Measurements from ENCODE around the gene PAPSS2.
"Not testable (repeated sequence)": the region's sequence is repeated elsewhere in the genome, so short reads cannot be mapped to it uniquely, and the experiment has no call there.

PAPSS2 gene

GRCh38 chr10:87659571-87660483 is at the start of gene PAPSS2:
TSS of gene PAPSS2 (plus strand) at chr10:87659878. CDS start at chr10:87659982, 104 bp downstream.
- TF ChIP-seq ZFX (IDR thresholded peaks at IDR 0.05) (no peak), CTCF (conservative IDR thresholded peaks at IDR 0.05) (no peak)
- H3K27ac ChIP-seq: peak within 1 kb of the TSS; percentile 23; the same call in 1 of the 2 replicates

DNA sequence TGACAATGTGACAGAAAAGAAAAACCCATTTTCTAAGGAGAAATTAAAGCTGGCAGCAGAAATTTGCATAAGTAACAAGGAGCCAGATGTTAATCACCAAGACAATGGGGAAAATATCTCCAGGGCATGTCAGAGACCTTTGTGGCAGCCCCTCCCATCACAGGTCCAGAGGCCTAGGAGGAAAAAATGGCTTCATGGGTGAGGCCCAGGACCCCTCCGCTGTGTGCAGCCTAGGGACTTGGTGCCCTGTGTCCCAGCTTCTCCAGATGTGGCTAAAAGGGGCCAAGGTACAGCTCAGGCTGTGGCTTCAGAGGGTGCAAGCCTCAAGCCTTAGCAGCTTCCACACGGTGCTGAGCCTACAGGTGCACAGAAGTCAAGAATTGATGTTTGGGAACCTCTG is 48.3 kb upstream of the PAPSS2 start:
- H3K27ac ChIP-seq: not testable (repeated sequence)

DNA sequence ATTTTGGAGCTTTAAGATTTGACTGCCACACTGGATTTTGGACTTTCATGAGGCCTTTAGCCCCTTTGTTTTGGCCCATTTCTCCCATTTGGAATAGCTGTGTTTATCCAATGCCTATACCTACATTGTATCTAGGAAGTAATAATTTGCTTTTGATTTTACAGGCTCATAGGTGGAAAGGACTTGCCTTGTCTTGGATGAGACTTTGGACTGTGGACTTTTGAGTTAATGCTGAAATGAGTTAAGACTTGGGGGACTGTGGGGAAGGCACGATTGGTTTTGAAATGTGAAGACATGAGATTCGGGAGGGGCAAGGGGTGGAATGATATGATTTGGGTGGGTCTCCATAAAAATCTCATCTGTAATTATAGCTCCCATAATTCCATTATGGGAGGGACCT is 47.6 kb upstream of the PAPSS2 start:
- H3K27ac ChIP-seq: no peak overlapping the region
- no peak for TF ChIP-seq CTCF (conservative IDR thresholded peaks at IDR 0.05)
- no peak for TF ChIP-seq ZFX (IDR thresholded peaks at IDR 0.05)

GRCh38 chr10:87613751-87614150 is 45.9 kb upstream of the PAPSS2 start:
- TF ChIP-seq ZFX (IDR thresholded peaks at IDR 0.05): no peak
- no peak for TF ChIP-seq CTCF (conservative IDR thresholded peaks at IDR 0.05)
- H3K27ac ChIP-seq: no peak overlapping the region

- no peak for TF ChIP-seq CTCF (conservative IDR thresholded peaks at IDR 0.05)
- TF ChIP-seq ZFX (IDR thresholded peaks at IDR 0.05): no peak
- no peak overlapping the region for H3K27ac ChIP-seq
These were observed 43.8 kb upstream of the PAPSS2 start for GRCh38 chr10:87615856-87616255.

GRCh38 chr10:87617503-87617902 is 42.2 kb upstream of the PAPSS2 start:
- TF ChIP-seq CTCF (conservative IDR thresholded peaks at IDR 0.05) (no peak), ZFX (IDR thresholded peaks at IDR 0.05) (no peak)

DNA sequence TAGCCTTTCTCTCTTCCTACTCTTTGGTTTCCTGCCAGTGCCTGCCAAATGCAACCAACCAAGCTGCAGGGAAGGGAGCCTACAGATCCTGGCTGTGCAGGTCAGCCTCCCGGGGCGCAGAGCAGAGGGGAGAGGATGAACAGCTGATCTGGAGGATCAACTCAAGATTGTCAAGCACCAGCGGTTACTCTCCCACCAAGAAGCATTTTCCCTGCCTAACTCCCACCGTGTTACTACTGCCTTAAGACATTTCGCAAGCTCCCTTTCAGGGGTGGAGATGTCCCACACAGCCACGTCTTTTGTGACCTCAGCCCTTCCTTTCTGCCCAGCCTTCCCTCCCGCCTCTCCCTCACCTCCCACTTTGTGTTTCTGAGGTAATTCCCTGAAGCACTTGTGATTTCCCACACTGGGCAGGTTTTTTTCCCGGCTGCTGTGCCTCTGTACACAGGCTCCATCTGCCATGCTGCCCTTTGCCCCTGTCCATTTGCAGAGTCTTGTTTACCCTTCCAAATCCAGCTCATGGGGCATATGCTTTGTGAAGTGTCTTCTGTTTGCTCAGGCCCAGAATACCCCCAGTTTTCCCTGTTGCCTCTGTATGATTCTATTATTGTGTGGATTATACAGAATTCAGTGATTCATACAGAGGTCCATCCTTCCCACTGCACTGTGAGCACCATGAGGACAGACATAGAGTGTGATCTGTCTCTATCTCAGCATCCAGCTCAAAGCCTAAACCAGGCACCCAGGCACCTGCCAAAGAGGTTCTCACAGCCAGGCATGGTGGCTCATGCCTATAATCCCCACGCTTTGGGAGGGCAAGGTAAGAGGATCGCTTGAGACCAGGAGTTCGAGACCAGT is 40.9 kb upstream of the PAPSS2 start:
- H3K27ac ChIP-seq: no peak overlapping the region
- TF ChIP-seq CTCF (conservative IDR thresholded peaks at IDR 0.05) (no peak), ZFX (IDR thresholded peaks at IDR 0.05) (no peak)

More at GRCh38 chr10:87617503-87617902, 42.2 kb upstream of the PAPSS2 start:
- H3K27ac ChIP-seq: no peak overlapping the region
